K562 (cell line): ENCODE measurements around the gene TMEM209. TPM values are rescaled to one million over a fixed set of nuclear protein-coding genes. Genes with fewer than 3 reads are reported as not detected.

Source experiments
- ATAC-seq: fragments of 200-7000 bp; cut with Tn5 transposase; 3 replicates; pipeline ENCODE4 v1.9.1; 2020; ENCODE audit warnings: moderate library complexity
- BruUV-seq: library from RNA; stranded (reverse); fragments of 400-500 nt; replicated peaks from 2 replicates; lab custom pipeline; 2021; lab: Mats Ljungman, UMichigan
- CTCF ChIA-PET: fragments of 300-600 bp; formaldehyde crosslinking; extraction: SDS; loops from one replicate; lab custom pipeline; 2021; ENCODE audit warnings: low intra/inter-chr PET ratio; lab: Yijun Ruan, JAX
- POLR2A ChIA-PET: fragments of 300-600, 350-650 bp; sonication (Branson Sonifier 250); formaldehyde crosslinking; extraction: SDS; loops from one replicate; lab custom pipeline; 2021; ENCODE audit warnings: antibody characterized with exemption, inconsistent platforms; lab: Yijun Ruan, JAX
- DNase-seq, 4 experiments: peaks; one replicate each; pipeline versions ENCODE4 v3.0.0 to v3.0.0-alpha.2; 2011 to 2018; ENCODE audit warnings: low spot score in 3 of 4, mixed read lengths in 3 of 4; ENCODE audit errors: extremely low read depth in 1 of 4
- FAIRE-seq: peaks from 2 replicates; lab custom pipeline; 2011; peaks lifted over from hg19 to GRCh38; lab: Jason Lieb, UNC
- H2AFZ ChIP-seq: 2 replicates; pipeline ENCODE4 v1.6.0; 2011; ENCODE audit warnings: low read depth, low read length, control low read depth, inconsistent platforms
- H3K27ac ChIP-seq: fragments of 200-600 bp; 3 replicates; pipeline ENCODE4 v1.8.0; 2011; ENCODE audit warnings: low read depth, mild to moderate bottlenecking, control low read depth, inconsistent platforms, low read length, moderate library complexity, mixed read lengths; ENCODE audit errors: extremely low read depth
- H3K27me3 ChIP-seq, 2 experiments: fragments of 300-600 bp in 1 of 2; 2 replicates in 1 of 2; 3 replicates in 1 of 2; pipeline versions ENCODE4 v1.6.0 to v1.8.0; 2011; ENCODE audit warnings: inconsistent platforms in 2 of 2, low read length in 2 of 2, mild to moderate bottlenecking in 1 of 2, mixed read lengths in 1 of 2, moderate library complexity in 1 of 2; ENCODE audit not compliant: control insufficient read depth in 2 of 2, insufficient read depth in 2 of 2
- H3K36me3 ChIP-seq: fragments of 300-600 bp; 3 replicates; pipeline ENCODE4 v1.8.0; 2011; ENCODE audit warnings: mild to moderate bottlenecking, low read length, inconsistent platforms; ENCODE audit not compliant: control insufficient read depth, insufficient read depth
- H3K4me1 ChIP-seq, 2 experiments: fragments of 200-600 bp in 1 of 2; replicated peaks in 1 of 2; 2 replicates in 1 of 2; 3 replicates in 1 of 2; pipeline versions ENCODE4 v1.5.1 to v1.8.0; 2011; ENCODE audit warnings: inconsistent platforms in 2 of 2, low read length in 2 of 2, mild to moderate bottlenecking in 1 of 2, mixed read lengths in 1 of 2, moderate library complexity in 1 of 2; ENCODE audit not compliant: control insufficient read depth in 2 of 2, insufficient read depth in 2 of 2
- H3K4me2 ChIP-seq: 2 replicates; pipeline ENCODE4 v1.6.1; 2011; ENCODE audit warnings: low read length, control low read depth, inconsistent platforms, mixed read lengths; ENCODE audit not compliant: insufficient read depth
- H3K4me3 ChIP-seq: fragments of 200-600 bp; sonication (generic), shearing (Covaris generic); 2 replicates; pipeline ENCODE4 v1.5.1; 2016; ENCODE audit warnings: control low read depth, inconsistent platforms
- H3K79me2 ChIP-seq: fragments of 200-600 bp; 3 replicates; pipeline ENCODE4 v1.8.0; 2011; ENCODE audit warnings: low read length, inconsistent platforms; ENCODE audit not compliant: control insufficient read depth, insufficient read depth
- H3K9ac ChIP-seq, 2 experiments: 2 replicates each; pipeline versions ENCODE4 v1.6.0 to v1.6.1; 2011; ENCODE audit warnings: low read depth in 2 of 2, low read length in 2 of 2, control low read depth in 1 of 2, inconsistent platforms in 1 of 2, mild to moderate bottlenecking in 1 of 2, mixed read lengths in 1 of 2; ENCODE audit not compliant: insufficient read depth in 1 of 2
- H3K9me1 ChIP-seq: one replicate; pipeline ENCODE4 v1.6.0; 2011; ENCODE audit warnings: inconsistent platforms, mild to moderate bottlenecking, low read length, moderate library complexity; ENCODE audit not compliant: control insufficient read depth, insufficient read depth
- H3K9me3 ChIP-seq: replicated peaks from 2 replicates; pipeline ENCODE4 v1.5.1; 2011; ENCODE audit warnings: low read depth, low read length, inconsistent platforms; ENCODE audit not compliant: control insufficient read depth, insufficient read depth
- H4K20me1 ChIP-seq: replicated peaks from 2 replicates; pipeline ENCODE4 v1.6.1; 2011; ENCODE audit warnings: low read length, inconsistent platforms, mixed read lengths; ENCODE audit not compliant: control insufficient read depth, insufficient read depth
- ADNP ChIP-seq: fragments of 200-800 bp; sonication (Bioruptor generic); IDR thresholded peaks from 2 replicates; pipeline ENCODE4 v1.6.1; 2016; ENCODE audit warnings: missing genetic modification characterization, missing compliant biosample characterization
- BCOR ChIP-seq: fragments of 450-650 bp; IDR thresholded peaks from 2 replicates; pipeline ENCODE4 v1.6.1; 2016
- DACH1 ChIP-seq: fragments of 450-650 bp; IDR thresholded peaks from 2 replicates; pipeline ENCODE4 v1.6.1; 2018; ENCODE audit not compliant: partially characterized antibody
- GMEB1 ChIP-seq: fragments of 250-450 bp; sonication (Bioruptor Pico); IDR thresholded peaks from 2 replicates; pipeline ENCODE4 v1.4.0; 2020; ENCODE audit warnings: mild to moderate bottlenecking
- HBP1 ChIP-seq: fragments of 450-650 bp; formaldehyde crosslinking; IDR thresholded peaks from 2 replicates; pipeline ENCODE4 v1.4.0; 2022; ENCODE audit warnings: missing genetic modification characterization
- NR0B1 ChIP-seq: fragments of 450-650 bp; IDR thresholded peaks from one replicate; pipeline ENCODE4 v1.6.1; 2018; ENCODE audit warnings: mild to moderate bottlenecking, moderate library complexity; ENCODE audit not compliant: partially characterized antibody
- PYGO2 ChIP-seq: fragments of 450-650 bp; IDR thresholded peaks from 2 replicates; pipeline ENCODE4 v1.6.1; 2016; ENCODE audit warnings: mild to moderate bottlenecking, missing genetic modification characterization, moderate library complexity, missing compliant biosample characterization
- TFE3 ChIP-seq: fragments of 450-650 bp; formaldehyde crosslinking; IDR thresholded peaks from 2 replicates; pipeline ENCODE4 v1.4.0; 2020; ENCODE audit warnings: mild to moderate bottlenecking, mixed read lengths
- TRIM28 ChIP-seq: fragments of 450-650 bp; IDR thresholded peaks from 2 replicates; pipeline ENCODE4 v1.6.1; 2017
- ZNF347 ChIP-seq: fragments of 450-650 bp; formaldehyde crosslinking; IDR thresholded peaks from 2 replicates; pipeline ENCODE4 v1.4.0; 2020; ENCODE audit warnings: low read depth, mild to moderate bottlenecking, moderate library complexity
- ZNF740 ChIP-seq, 3 experiments: fragments of 200-800 bp in 1 of 3; sonication (Bioruptor generic) in 1 of 3; sonication (generic) in 1 of 3; formaldehyde crosslinking in 1 of 3; IDR thresholded peaks; 2 replicates each; pipeline versions ENCODE4 v1.6.1 to v1.8.0; 2016 to 2022; ENCODE audit warnings: mild to moderate bottlenecking in 2 of 3, missing compliant biosample characterization in 2 of 3, missing genetic modification characterization in 2 of 3, missing genetic modification reagents in 1 of 3
- ZNF778 ChIP-seq: fragments of 450-650 bp; formaldehyde crosslinking; IDR thresholded peaks from 2 replicates; pipeline ENCODE4 v1.4.0; 2020; ENCODE audit warnings: mild to moderate bottlenecking, moderate library complexity
- whole genome bisulfite sequencing: fragments of 100-300 bp; shearing (Covaris generic); methylation state at CpG from one replicate; pipeline ENCODE4 v1.1.6; 2016; ENCODE audit warnings: low coverage, mixed read lengths; ENCODE audit not compliant: insufficient coverage; ENCODE audit errors: missing lambda C conversion rate; 5-methylcytosine and 5-hydroxymethylcytosine counted together
- in situ Hi-C: fragments of 300-500 bp; cut with MboI; formaldehyde crosslinking; loops from 4 replicates; pipeline ENCODE4 v1.15.0; 2018; ENCODE audit warnings: inconsistent platforms, mixed read lengths
- intact Hi-C: fragments of 100-400 bp; cut with micrococcal nuclease; formaldehyde crosslinking; loops from 2 replicates; pipeline ENCODE4 v1.14.2; 2022
- polyA plus RNA-seq, 8 experiments: library from polyadenylated mRNA; depleted of rRNA in 4 of 8; stranded (reverse) in 5 of 8; unstranded in 3 of 8; fragments of >200 nt; fragmentation: Nextera tagmentation in 2 of 8; fragmentation: Illumina TruSeq in 1 of 8; extraction: Ambion mirVana in 2 of 8; extraction: Trizol in 1 of 8; gene quantifications; 2 replicates each; pipeline versions ENCODE4 v1.2.1 to v1.2.3, GENCODE V29; 2011 to 2014; ENCODE audit warnings: inconsistent platforms in 1 of 8, missing spikeins in 1 of 8
- total RNA-seq, 7 experiments: library from RNA; depleted of rRNA in 6 of 7; stranded (reverse); fragments of >200 nt in 6 of 7; fragmentation: Illumina TruSeq in 2 of 7; extraction: Trizol in 2 of 7; gene quantifications; 2 replicates each; pipeline versions ENCODE4 v1.2.1 to v1.2.3, GENCODE V29; 2011 to 2021; ENCODE audit warnings: low replicate concordance in 1 of 7

Gene TMEM209
- total and polyA plus RNA-seq, 9 of the 15 experiments (the other 6 are each of a cell fraction or from before 2014, with no cell fraction given), result 36.8 to 116 (median 76.6) TPM

- WGBS, result 76% methylated on average over 5 of the region's 5 CpGs
- Histone ChIP-seq H3K27me3 (no peaks in the 10 kb centered on the region), H4K20me1 (no peaks in the 10 kb centered on the region), H3K79me2 (no peaks in the 10 kb centered on the region), H3K9me3 (no peaks in the 10 kb centered on the region), H3K4me1 (peaks cover 32 to 61% of the 10 kb centered on the region in 2 experiments), H3K9ac (peak overlapping the region in 1 of 2 experiments; percentile 81; a peak in 1 of 4 replicates), H3K36me3 (peaks cover 17% of the 10 kb centered on the region; the same call in 1 of the 3 replicates), H3K4me3 (no peak overlapping the region), H3K27ac (peak overlapping the region; percentile 66; the same call in 2 of the 3 replicates), H3K9me1 (no peaks in the 10 kb centered on the region), H2AFZ (no peak overlapping the region), H3K4me2 (no peak overlapping the region)
- in situ Hi-C loops (no loop called here), intact Hi-C loops (no loop called here)
- no peak for TF ChIP-seq PYGO2 (tag)
- no peak for TF ChIP-seq TFE3 (CRISPR knock-in tag)
- no peak for TF ChIP-seq ZNF347 (CRISPR knock-in tag)
- TF ChIP-seq NR0B1, result no peak
- peak; percentile 35; the same call in 1 of the 2 replicates for TF ChIP-seq ZNF740 (CRISPR knock-in tag; IDR thresholded peaks at IDR 0.05)
- no peak for TF ChIP-seq ZNF740 (tag; IDR thresholded peaks at IDR 0.05)
- TF ChIP-seq HBP1 (CRISPR knock-in tag), result no peak
- no peak for TF ChIP-seq GMEB1 (CRISPR knock-in tag)
- peak; percentile 65 for TF ChIP-seq BCOR
- TF ChIP-seq DACH1, result no peak
- TF ChIP-seq ADNP (tag), result peak; percentile 46; the same call in 1 of the 2 replicates
- TF ChIP-seq TRIM28, result no peak
- TF ChIP-seq ZNF778, result no peak
- no peak for DNase-seq
- ATAC-seq, result no peak
- ChIA-PET POLR2A (interaction anchor here (1.3 to 2.7 kb wide), 2 partner anchors 44 to 62 kb away, joined by 4 to 10 read pairs; partner anchors contain the start of gene TMEM209), CTCF (no interaction called here)
- BruUV-seq, result no TSS peak
- no peak for FAIRE-seq
Measured at GRCh38 chr7:130143334-130143732, 61.9 kb downstream of the TMEM209 start.
